GM12874 (cell line): ENCODE measurements around the gene GLI3.

ENCODE experiments used
- CTCF ChIP-seq: IDR thresholded peaks from 2 replicates; pipeline ENCODE4 v1.5.1; 2011; ENCODE audit warnings: low read depth, mild to moderate bottlenecking, control low read depth, low read length, moderate library complexity; ENCODE audit not compliant: insufficient read depth

The GLI3 gene

GRCh38 chr7:42211938-42212337, 25.1 kb downstream of the GLI3 start:
- TF ChIP-seq CTCF, result no peak

- TF ChIP-seq CTCF, result no peak
These were observed 26.2 kb downstream of the GLI3 start for GRCh38 chr7:42210779-42211178.

GRCh38 chr7:42210333-42210732, 26.7 kb downstream of the GLI3 start:
- TF ChIP-seq CTCF, result no peak

- TF ChIP-seq CTCF, result no peak
These were observed 28.4 kb downstream of the GLI3 start for GRCh38 chr7:42208572-42208971.

GRCh38 chr7:42207420-42207819, 29.6 kb downstream of the GLI3 start:
- no peak for TF ChIP-seq CTCF

- no peak for TF ChIP-seq CTCF
These were observed 33.7 kb downstream of the GLI3 start for GRCh38 chr7:42203336-42203735.

- no peak for TF ChIP-seq CTCF
These were observed 34.4 kb downstream of the GLI3 start for GRCh38 chr7:42202601-42203000.
